Astrocyte of the spinal cord (primary cell): ENCODE measurements around the gene CYP24A1.

Experiments used
- DNase-seq: peaks from one replicate; pipeline ENCODE4 v3.0.0; 2011; ENCODE audit warnings: low read depth, low spot score
- H3K4me3 ChIP-seq: 2 replicates; pipeline ENCODE4 v1.5.1; 2011; ENCODE audit warnings: low read depth, mild to moderate bottlenecking, low read length, moderate library complexity
- in situ Hi-C: cut with HindIII; loops from 2 replicates; pipeline ENCODE4 v1.10.0; 2017; ENCODE audit warnings: low sequenced_read_pairs
- TF ChIP-seq, protein P1 (sequence below): IDR thresholded peaks from 2 replicates; pipeline ENCODE4 v1.5.1; 2012; ENCODE audit warnings: low read depth, mild to moderate bottlenecking, low read length, inconsistent platforms

CYP24A1 gene

DNA sequence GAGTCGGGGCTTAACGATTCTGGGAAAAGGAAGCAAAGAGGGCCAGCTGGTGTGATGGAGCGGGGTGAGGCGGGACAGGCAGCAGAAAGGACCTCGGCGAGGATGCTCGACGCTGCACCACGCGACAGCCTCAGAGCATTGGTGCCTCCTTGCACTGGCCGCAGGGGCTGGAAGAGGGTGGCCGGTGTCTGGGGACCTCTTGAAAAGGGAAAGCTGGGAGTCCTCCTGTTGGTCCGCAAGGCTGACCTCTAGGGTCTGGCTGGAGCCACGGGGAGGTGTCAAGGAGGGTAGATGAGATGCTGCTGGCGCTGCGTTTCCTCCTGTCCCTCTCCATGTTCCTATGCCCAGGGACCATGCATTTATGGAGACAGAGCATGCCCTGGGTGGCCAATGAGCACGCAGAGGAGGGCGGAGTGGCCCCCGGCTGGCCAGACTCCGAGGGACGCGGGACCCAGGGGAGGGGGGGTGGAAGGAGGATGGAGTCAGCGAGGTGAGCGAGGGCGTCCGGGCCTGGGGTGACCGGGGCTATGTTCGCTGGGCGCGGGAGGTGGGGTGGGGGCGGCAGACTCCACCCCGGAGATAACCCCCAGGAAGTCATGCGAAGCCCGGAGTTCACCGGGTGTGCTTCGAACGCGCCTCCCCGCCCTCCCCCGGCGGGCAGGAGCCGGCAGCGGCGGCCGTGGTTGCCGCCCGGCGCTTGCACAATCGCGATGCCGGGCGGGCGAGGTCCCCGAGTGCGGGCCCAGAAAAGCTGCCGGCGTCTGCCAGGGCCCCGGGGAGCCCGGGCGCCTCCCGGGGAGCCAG lies at the start of gene CYP24A1:
TSS of gene CYP24A1 (minus strand) at position 334 of the 804 bp plus-strand sequence. CDS start 407 bp downstream, outside the sequence.
- in situ Hi-C loops: no loop called here
- H3K4me3 ChIP-seq: no peak within 1 kb of the TSS
- TF ChIP-seq, protein P1, sequence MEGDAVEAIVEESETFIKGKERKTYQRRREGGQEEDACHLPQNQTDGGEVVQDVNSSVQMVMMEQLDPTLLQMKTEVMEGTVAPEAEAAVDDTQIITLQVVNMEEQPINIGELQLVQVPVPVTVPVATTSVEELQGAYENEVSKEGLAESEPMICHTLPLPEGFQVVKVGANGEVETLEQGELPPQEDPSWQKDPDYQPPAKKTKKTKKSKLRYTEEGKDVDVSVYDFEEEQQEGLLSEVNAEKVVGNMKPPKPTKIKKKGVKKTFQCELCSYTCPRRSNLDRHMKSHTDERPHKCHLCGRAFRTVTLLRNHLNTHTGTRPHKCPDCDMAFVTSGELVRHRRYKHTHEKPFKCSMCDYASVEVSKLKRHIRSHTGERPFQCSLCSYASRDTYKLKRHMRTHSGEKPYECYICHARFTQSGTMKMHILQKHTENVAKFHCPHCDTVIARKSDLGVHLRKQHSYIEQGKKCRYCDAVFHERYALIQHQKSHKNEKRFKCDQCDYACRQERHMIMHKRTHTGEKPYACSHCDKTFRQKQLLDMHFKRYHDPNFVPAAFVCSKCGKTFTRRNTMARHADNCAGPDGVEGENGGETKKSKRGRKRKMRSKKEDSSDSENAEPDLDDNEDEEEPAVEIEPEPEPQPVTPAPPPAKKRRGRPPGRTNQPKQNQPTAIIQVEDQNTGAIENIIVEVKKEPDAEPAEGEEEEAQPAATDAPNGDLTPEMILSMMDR: no peak
- DNase-seq: no peak

DNA sequence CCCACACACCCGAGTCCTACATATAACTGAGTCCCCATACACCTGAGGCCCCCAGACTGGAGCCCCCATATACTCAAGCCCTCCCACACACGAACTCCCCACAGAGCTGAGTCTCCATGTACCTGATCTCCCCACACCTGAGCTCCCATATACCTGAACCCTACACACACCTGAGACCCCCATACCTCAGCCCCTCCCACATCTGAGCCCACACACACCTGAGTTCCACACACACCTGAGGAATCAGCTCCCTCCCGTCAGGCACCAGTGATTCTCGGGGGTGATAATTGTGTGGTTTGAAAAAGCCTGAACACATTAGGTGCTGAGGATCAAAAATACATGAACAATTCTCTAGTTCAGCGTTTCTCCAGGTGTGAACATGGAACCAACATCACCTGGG lies 49.5 kb upstream of the CYP24A1 start:
- TF ChIP-seq, protein P1: no peak
- no peak overlapping the region for H3K4me3 ChIP-seq
- DNase-seq: no peak
- in situ Hi-C loops: no loop called here

DNA sequence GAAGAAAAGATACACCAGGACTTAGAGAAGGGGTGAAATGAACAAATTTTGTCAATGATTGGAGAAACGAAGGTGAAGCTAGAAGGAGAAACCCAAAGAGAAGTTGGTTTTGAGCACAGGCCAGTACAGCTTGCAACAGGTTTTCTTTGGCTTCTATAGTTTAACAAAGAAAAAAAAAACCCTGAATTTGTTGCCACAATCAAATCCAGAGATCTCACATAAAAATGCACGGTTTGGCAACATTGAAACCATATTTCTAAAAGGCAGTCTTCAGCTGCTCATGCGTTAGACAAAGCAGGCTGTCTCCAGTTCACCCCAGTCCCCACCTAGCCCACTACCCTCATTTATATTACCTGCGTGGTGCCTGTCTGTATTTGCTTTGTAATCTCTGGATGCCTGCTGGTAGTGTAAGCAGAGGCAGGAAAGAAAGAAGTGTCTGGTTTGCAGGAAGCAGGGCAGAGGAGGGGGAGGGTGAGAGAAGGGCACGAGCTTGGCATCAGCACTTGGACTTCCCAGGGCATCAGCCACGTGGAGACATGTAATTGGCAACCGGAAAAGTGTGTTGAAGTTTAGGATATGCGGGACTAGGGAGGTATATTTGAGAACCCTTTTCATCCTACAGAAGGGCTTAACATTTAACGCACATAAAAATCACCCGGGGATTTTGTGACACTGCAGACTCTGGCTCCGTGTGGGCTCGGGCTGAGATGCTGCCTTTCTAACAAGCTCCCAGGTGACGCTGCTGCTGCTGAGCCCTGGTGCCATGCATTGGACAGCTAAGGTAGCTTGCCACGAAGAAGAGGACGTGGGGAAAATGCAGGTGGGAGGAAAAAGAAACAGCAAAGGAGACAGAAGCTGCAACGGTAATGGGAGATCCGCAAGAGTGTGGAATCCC lies 48.5 kb upstream of the CYP24A1 start:
- H3K4me3 ChIP-seq: no peak overlapping the region
- TF ChIP-seq, protein P1: no peak
- in situ Hi-C loops: no loop called here
- DNase-seq: no peak

DNA sequence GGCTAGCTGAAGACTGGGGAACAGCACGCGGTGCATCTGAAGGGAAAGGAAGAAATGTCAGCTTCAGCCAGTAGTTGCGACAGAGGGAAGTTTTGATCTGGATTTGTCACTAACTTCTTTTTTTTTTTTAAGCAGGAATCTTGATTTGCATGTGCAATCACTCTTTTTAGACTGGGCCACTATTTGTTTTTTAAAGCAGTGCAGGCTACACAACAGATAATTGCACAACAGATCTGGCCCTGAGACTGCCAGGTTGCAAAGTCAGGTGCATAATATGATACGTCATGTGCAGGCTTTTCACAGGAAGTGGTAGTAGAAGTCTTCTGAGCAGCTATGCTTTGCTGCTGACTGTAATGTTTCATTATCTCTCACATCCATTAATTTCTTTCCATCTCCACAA lies 47.6 kb upstream of the CYP24A1 start:
- no peak overlapping the region for H3K4me3 ChIP-seq
- TF ChIP-seq, protein P1: no peak
- no peak for DNase-seq
- in situ Hi-C loops: no loop called here

DNA sequence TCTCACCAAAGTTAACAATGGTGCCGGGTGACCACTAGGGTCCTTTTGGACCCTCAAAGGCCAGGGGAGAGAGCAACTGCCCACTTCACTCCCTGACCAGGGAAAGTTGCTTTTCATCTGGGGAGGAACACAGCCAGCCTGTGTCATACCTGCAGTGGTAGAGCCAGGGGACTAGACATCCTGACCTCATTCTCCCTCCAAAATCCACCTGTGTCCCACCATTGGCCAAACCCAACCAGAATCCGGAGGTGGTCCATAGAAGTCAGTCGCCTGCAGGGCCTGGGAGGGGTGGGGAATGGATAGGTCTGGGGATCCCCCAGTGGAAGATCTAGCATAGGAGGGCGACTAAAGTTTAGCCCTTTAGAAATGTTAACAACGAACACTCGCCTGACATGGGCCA lies 46.9 kb upstream of the CYP24A1 start:
- TF ChIP-seq, protein P1: no peak
- no peak for DNase-seq
- H3K4me3 ChIP-seq: no peak overlapping the region
- in situ Hi-C loops: no loop called here

DNA sequence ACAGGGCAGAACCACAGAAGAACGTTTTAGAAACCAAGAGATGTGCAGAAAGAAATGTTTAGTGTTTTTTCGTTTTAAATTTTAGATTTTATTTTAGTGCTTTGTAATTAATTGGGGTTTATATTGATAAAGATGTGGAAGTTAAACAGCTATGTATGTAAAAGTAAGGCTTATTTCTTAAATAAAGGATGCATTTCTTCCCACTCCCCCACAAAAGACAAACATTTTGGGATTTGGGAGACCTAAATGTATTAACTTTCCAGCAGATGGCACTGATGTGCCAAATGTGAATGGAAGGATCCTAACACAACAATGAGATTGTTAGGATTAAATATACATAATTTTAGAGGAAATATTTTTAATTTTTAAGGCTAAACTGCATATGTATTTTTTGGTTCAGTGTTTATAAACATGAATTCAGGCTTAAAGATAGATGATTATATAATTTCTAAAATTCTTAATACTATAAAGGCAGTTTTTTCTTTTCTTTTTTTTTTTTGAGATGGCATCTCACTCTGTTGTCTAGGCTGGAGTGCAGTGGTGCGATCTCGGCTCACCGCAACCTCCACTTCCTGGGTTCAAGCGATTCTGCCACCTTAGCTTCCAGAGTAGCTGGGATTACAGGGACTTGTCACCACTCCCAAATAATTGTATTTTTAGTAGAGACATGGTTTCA lies 46.1 kb upstream of the CYP24A1 start:
- TF ChIP-seq, protein P1: peak; percentile 57
- in situ Hi-C loops: no loop called here
- peak; percentile 52 for DNase-seq

More for the DNA sequence above, 46.1 kb upstream of the CYP24A1 start:
- H3K4me3 ChIP-seq: no peak overlapping the region
